HG03457 (cell line): ENCODE results near the gene AKR1B15.

Experiments used
- ATAC-seq: cut with Tn5 transposase; IDR thresholded peaks from one replicate; pipeline ENCODE4 v1.9.1; 2021; ENCODE audit warnings: moderate number of reproducible peaks; ENCODE audit not compliant: unreplicated experiment

The AKR1B15 gene

GRCh38 chr7:134611611-134612151 is 62.8 kb downstream of the AKR1B15 start:
- no peak for ATAC-seq

GRCh38 chr7:134612197-134612596 is 63.3 kb downstream of the AKR1B15 start:
- ATAC-seq, result no peak

- ATAC-seq, result no peak
Measured at GRCh38 chr7:134613623-134614347, 64.9 kb downstream of the AKR1B15 start.

- no peak for ATAC-seq
Measured at GRCh38 chr7:134616611-134617010, 67.7 kb downstream of the AKR1B15 start.

GRCh38 chr7:134618756-134619530 is 70.0 kb downstream of the AKR1B15 start:
- ATAC-seq, result no peak

- no peak for ATAC-seq
Measured at GRCh38 chr7:134619627-134620331, 70.9 kb downstream of the AKR1B15 start.

- no peak for ATAC-seq
Measured at GRCh38 chr7:134622303-134622995, 73.5 kb downstream of the AKR1B15 start.

GRCh38 chr7:134623193-134623592 is 74.3 kb downstream of the AKR1B15 start:
- no peak for ATAC-seq

GRCh38 chr7:134625550-134625949 is 76.6 kb downstream of the AKR1B15 start:
- no peak for ATAC-seq

GRCh38 chr7:134627109-134627774 is 78.3 kb downstream of the AKR1B15 start:
- no peak for ATAC-seq

- ATAC-seq, result no peak
Measured at GRCh38 chr7:134627775-134628153, 78.9 kb downstream of the AKR1B15 start.

GRCh38 chr7:134629445-134629844 is 80.5 kb downstream of the AKR1B15 start:
- ATAC-seq, result no peak
